Mononuclear cell (primary cell): ENCODE data around the gene ST6GALNAC3. TPM values are rescaled to one million over a fixed set of nuclear protein-coding genes. Genes with fewer than 3 reads are reported as not detected.
"Not testable (repeated sequence)": the region's sequence is repeated elsewhere in the genome, so short reads cannot be mapped to it uniquely, and the experiment has no call there.

Source experiments
- H3K27me3 ChIP-seq: 2 replicates; pipeline ENCODE4 v1.6.0; 2011; ENCODE audit warnings: low read length, control low read depth; ENCODE audit not compliant: insufficient read depth
- H3K4me1 ChIP-seq: 2 replicates; pipeline ENCODE4 v1.5.1; 2011; ENCODE audit warnings: mild to moderate bottlenecking, low read length, control low read depth; ENCODE audit not compliant: insufficient read depth
- H3K4me3 ChIP-seq: 2 replicates; pipeline ENCODE4 v1.5.1; 2011; ENCODE audit warnings: mild to moderate bottlenecking, low read length, moderate library complexity
- H3K9me3 ChIP-seq: 2 replicates; pipeline ENCODE4 v1.5.1; 2011; ENCODE audit warnings: low read depth, mild to moderate bottlenecking, control low read depth, low read length
- total RNA-seq: library from RNA; depleted of rRNA; stranded (reverse); fragments of >200 nt; gene quantifications from one replicate; pipeline ENCODE4 v1.2.3, GENCODE V29; 2012

ST6GALNAC3 gene
- total RNA-seq, 1 donor, result 3.5 TPM

- Histone ChIP-seq H3K27me3 (no peaks in the 10 kb centered on the region), H3K9me3 (no peaks in the 10 kb centered on the region), H3K4me1 (no peaks in the 10 kb centered on the region), H3K4me3 (no peak overlapping the region)
Observed at GRCh38 chr1:76109404-76109803, 34.9 kb downstream of the ST6GALNAC3 start.

GRCh38 chr1:76109901-76110560 is 35.5 kb downstream of the ST6GALNAC3 start:
- Histone ChIP-seq H3K4me1 (no peaks in the 10 kb centered on the region), H3K4me3 (no peak overlapping the region), H3K27me3 (no peaks in the 10 kb centered on the region), H3K9me3 (no peaks in the 10 kb centered on the region)

GRCh38 chr1:76110666-76111065 is 36.1 kb downstream of the ST6GALNAC3 start:
- Histone ChIP-seq H3K9me3 (no peaks in the 10 kb centered on the region), H3K27me3 (no peaks in the 10 kb centered on the region), H3K4me1 (no peaks in the 10 kb centered on the region), H3K4me3 (no peak overlapping the region)

- H3K9me3 ChIP-seq, H3K4me1 ChIP-seq, H3K4me3 ChIP-seq, H3K27me3 ChIP-seq: not testable (repeated sequence)
Observed at GRCh38 chr1:76112321-76112720, 37.8 kb downstream of the ST6GALNAC3 start.

- no peaks in the 10 kb centered on the region for H3K27me3 ChIP-seq
- H3K4me3 ChIP-seq, result no peak overlapping the region
- no peaks in the 10 kb centered on the region for H3K4me1 ChIP-seq
- no peaks in the 10 kb centered on the region for H3K9me3 ChIP-seq
Observed at GRCh38 chr1:76113446-76113845, 38.9 kb downstream of the ST6GALNAC3 start.

- Histone ChIP-seq H3K4me3 (no peak overlapping the region), H3K4me1 (no peaks in the 10 kb centered on the region), H3K9me3 (no peaks in the 10 kb centered on the region), H3K27me3 (no peaks in the 10 kb centered on the region)
Observed at GRCh38 chr1:76115171-76115570, 40.6 kb downstream of the ST6GALNAC3 start.

GRCh38 chr1:76121850-76122249 is 47.3 kb downstream of the ST6GALNAC3 start:
- Histone ChIP-seq H3K4me1 (no peaks in the 10 kb centered on the region), H3K9me3 (no peaks in the 10 kb centered on the region), H3K27me3 (no peaks in the 10 kb centered on the region), H3K4me3 (no peak overlapping the region)

- H3K4me3 ChIP-seq, result no peak overlapping the region
- no peaks in the 10 kb centered on the region for H3K9me3 ChIP-seq
- H3K4me1 ChIP-seq, result no peaks in the 10 kb centered on the region
- H3K27me3 ChIP-seq, result no peaks in the 10 kb centered on the region
Observed at GRCh38 chr1:76122271-76122670, 47.7 kb downstream of the ST6GALNAC3 start.

GRCh38 chr1:76123411-76124064 is 49.0 kb downstream of the ST6GALNAC3 start:
- H3K27me3 ChIP-seq, H3K4me1 ChIP-seq, H3K4me3 ChIP-seq, H3K9me3 ChIP-seq: not testable (repeated sequence)

GRCh38 chr1:76124196-76124595 is 49.6 kb downstream of the ST6GALNAC3 start:
- H3K4me1 ChIP-seq, result no peaks in the 10 kb centered on the region
- no peaks in the 10 kb centered on the region for H3K9me3 ChIP-seq
- H3K4me3 ChIP-seq, result no peak overlapping the region
- no peaks in the 10 kb centered on the region for H3K27me3 ChIP-seq

GRCh38 chr1:76125473-76126219 is 51.1 kb downstream of the ST6GALNAC3 start:
- Histone ChIP-seq H3K4me1 (no peaks in the 10 kb centered on the region), H3K4me3 (no peak overlapping the region), H3K9me3 (no peaks in the 10 kb centered on the region), H3K27me3 (no peaks in the 10 kb centered on the region)

GRCh38 chr1:76128096-76128495 is 53.5 kb downstream of the ST6GALNAC3 start:
- H3K4me3 ChIP-seq, result no peak overlapping the region
- no peaks in the 10 kb centered on the region for H3K4me1 ChIP-seq
- H3K27me3 ChIP-seq, result no peaks in the 10 kb centered on the region
- no peaks in the 10 kb centered on the region for H3K9me3 ChIP-seq

GRCh38 chr1:76129731-76130130 is 55.2 kb downstream of the ST6GALNAC3 start:
- H3K4me1 ChIP-seq, result no peaks in the 10 kb centered on the region
- H3K4me3 ChIP-seq, result no peak overlapping the region
- no peaks in the 10 kb centered on the region for H3K27me3 ChIP-seq
- no peaks in the 10 kb centered on the region for H3K9me3 ChIP-seq

- no peaks in the 10 kb centered on the region for H3K4me1 ChIP-seq
Observed at GRCh38 chr1:76130992-76131391, 56.4 kb downstream of the ST6GALNAC3 start.

GRCh38 chr1:76133977-76134376 is 59.4 kb downstream of the ST6GALNAC3 start:
- Histone ChIP-seq H3K4me3 (no peak overlapping the region), H3K9me3 (no peaks in the 10 kb centered on the region)

More at GRCh38 chr1:76130992-76131391, 56.4 kb downstream of the ST6GALNAC3 start:
- H3K9me3 ChIP-seq, result no peaks in the 10 kb centered on the region
- H3K27me3 ChIP-seq, result no peaks in the 10 kb centered on the region
- H3K4me3 ChIP-seq, result no peak overlapping the region

More at GRCh38 chr1:76133977-76134376, 59.4 kb downstream of the ST6GALNAC3 start:
- Histone ChIP-seq H3K27me3 (no peaks in the 10 kb centered on the region), H3K4me1 (no peaks in the 10 kb centered on the region)
